ENCODE results near the gene EVA1C. TPM values are rescaled to one million over a fixed set of nuclear protein-coding genes. Genes with fewer than 3 reads are reported as not detected.

Gene EVA1C
- total RNA-seq, 1 donor from 2014 or later = 1.2 TPM

- Histone ChIP-seq H3K79me2 (ENCODE audit: low read depth) (peaks cover 23% of the 10 kb centered on the region), H3F3A (ENCODE audit: low read depth) (no peaks in the 10 kb centered on the region), H2AFZ (replicated peaks) (no peak overlapping the region), H3K9ac (no peak overlapping the region), H3K27me3 (no peaks in the 10 kb centered on the region), H3K27ac (no peak overlapping the region), H3K36me3 (no peaks in the 10 kb centered on the region), H4K20me1 (ENCODE audit: low read depth) (peaks cover 39% of the 10 kb centered on the region), H3K4me1 (no peaks in the 10 kb centered on the region), H3K4me3 (no peak overlapping the region), H3K4me2 (no peak overlapping the region), H3K9me3 (ENCODE audit: low read depth) (no peaks in the 10 kb centered on the region)
- no peak overlapping the region for H3K27ac Mint-ChIP-seq
- H3K4me3 Mint-ChIP-seq = no peak overlapping the region
- H3K27me3 Mint-ChIP-seq (ENCODE audit: insufficient read depth, low read depth) = no peaks in the 10 kb centered on the region
- H3K4me1 Mint-ChIP-seq = no peaks in the 10 kb centered on the region
- no peak for DNase-seq (ENCODE audit: low spot score)
- peaks cover 22% of the 10 kb centered on the region for H3K36me3 Mint-ChIP-seq
- TF ChIP-seq, protein P1, sequence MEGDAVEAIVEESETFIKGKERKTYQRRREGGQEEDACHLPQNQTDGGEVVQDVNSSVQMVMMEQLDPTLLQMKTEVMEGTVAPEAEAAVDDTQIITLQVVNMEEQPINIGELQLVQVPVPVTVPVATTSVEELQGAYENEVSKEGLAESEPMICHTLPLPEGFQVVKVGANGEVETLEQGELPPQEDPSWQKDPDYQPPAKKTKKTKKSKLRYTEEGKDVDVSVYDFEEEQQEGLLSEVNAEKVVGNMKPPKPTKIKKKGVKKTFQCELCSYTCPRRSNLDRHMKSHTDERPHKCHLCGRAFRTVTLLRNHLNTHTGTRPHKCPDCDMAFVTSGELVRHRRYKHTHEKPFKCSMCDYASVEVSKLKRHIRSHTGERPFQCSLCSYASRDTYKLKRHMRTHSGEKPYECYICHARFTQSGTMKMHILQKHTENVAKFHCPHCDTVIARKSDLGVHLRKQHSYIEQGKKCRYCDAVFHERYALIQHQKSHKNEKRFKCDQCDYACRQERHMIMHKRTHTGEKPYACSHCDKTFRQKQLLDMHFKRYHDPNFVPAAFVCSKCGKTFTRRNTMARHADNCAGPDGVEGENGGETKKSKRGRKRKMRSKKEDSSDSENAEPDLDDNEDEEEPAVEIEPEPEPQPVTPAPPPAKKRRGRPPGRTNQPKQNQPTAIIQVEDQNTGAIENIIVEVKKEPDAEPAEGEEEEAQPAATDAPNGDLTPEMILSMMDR (IDR thresholded peaks at IDR 0.05) = peak; percentile 26
- no peak for TF ChIP-seq EZH2phosphoT487 (IDR thresholded peaks at IDR 0.05)
- no peaks in the 10 kb centered on the region for H3K9me3 Mint-ChIP-seq
Observed at GRCh38 chr21:32383812-32384211, 28.7 kb upstream of the EVA1C start.

GRCh38 chr21:32386195-32386870, 26.2 kb upstream of the EVA1C start:
- peaks cover 10% of the 10 kb centered on the region for H3K36me3 Mint-ChIP-seq
- H3K4me3 ChIP-seq = no peak overlapping the region

GRCh38 chr21:32387151-32387550, 25.4 kb upstream of the EVA1C start:
- Histone ChIP-seq H3K9ac (no peak overlapping the region), H2AFZ (replicated peaks) (no peak overlapping the region), H4K20me1 (ENCODE audit: low read depth) (peaks cover 56% of the 10 kb centered on the region), H3K4me3 (no peak overlapping the region), H3K79me2 (ENCODE audit: low read depth) (peaks cover 54% of the 10 kb centered on the region), H3K4me1 (peaks cover 5% of the 10 kb centered on the region), H3F3A (ENCODE audit: low read depth) (no peaks in the 10 kb centered on the region), H3K9me3 (ENCODE audit: low read depth) (no peaks in the 10 kb centered on the region), H3K27me3 (no peaks in the 10 kb centered on the region), H3K27ac (no peak overlapping the region), H3K4me2 (no peak overlapping the region), H3K36me3 (no peaks in the 10 kb centered on the region)
- no peak for DNase-seq (ENCODE audit: low spot score)
- no peaks in the 10 kb centered on the region for H3K9me3 Mint-ChIP-seq
- H3K36me3 Mint-ChIP-seq = peaks cover 10% of the 10 kb centered on the region
- no peak overlapping the region for H3K27ac Mint-ChIP-seq
- H3K4me1 Mint-ChIP-seq = peaks cover 9% of the 10 kb centered on the region
- peaks cover 2% of the 10 kb centered on the region for H3K27me3 Mint-ChIP-seq (ENCODE audit: insufficient read depth, low read depth)
- H3K4me3 Mint-ChIP-seq = no peak overlapping the region
- TF ChIP-seq EZH2 (IDR thresholded peaks at IDR 0.05) (no peak), EZH2phosphoT487 (IDR thresholded peaks at IDR 0.05) (no peak)
- TF ChIP-seq, protein P1 (IDR thresholded peaks at IDR 0.05) = no peak

More at GRCh38 chr21:32386195-32386870, 26.2 kb upstream of the EVA1C start:
- Histone ChIP-seq H4K20me1 (ENCODE audit: low read depth) (peaks cover 52% of the 10 kb centered on the region), H3K79me2 (ENCODE audit: low read depth) (peaks cover 46% of the 10 kb centered on the region), H2AFZ (replicated peaks) (no peak overlapping the region), H3K9me3 (ENCODE audit: low read depth) (no peaks in the 10 kb centered on the region), H3F3A (ENCODE audit: low read depth) (no peaks in the 10 kb centered on the region), H3K9ac (no peak overlapping the region), H3K27ac (no peak overlapping the region), H3K36me3 (no peaks in the 10 kb centered on the region), H3K27me3 (no peaks in the 10 kb centered on the region), H3K4me1 (no peaks in the 10 kb centered on the region), H3K4me2 (no peak overlapping the region)
- DNase-seq (ENCODE audit: low spot score) = no peak
- Mint-ChIP-seq H3K27ac (no peak overlapping the region), H3K27me3 (ENCODE audit: insufficient read depth, low read depth) (no peaks in the 10 kb centered on the region), H3K9me3 (no peaks in the 10 kb centered on the region), H3K4me3 (no peak overlapping the region), H3K4me1 (peaks cover under 1% of the 10 kb centered on the region)
- no peak for TF ChIP-seq EZH2phosphoT487 (IDR thresholded peaks at IDR 0.05)
- TF ChIP-seq, protein P1 (IDR thresholded peaks at IDR 0.05) = no peak

Measured in neural progenitor cell (in vitro differentiated cells).